SIG-M5 (cell line): ENCODE data around the gene LHPP.

Source experiments
- DNase-seq: peaks from one replicate; lab custom pipeline; 2025; lab: John Stamatoyannopoulos, UW

Gene LHPP

GRCh38 chr10:124521429-124521871 lies 59.8 kb downstream of the LHPP start:
- DNase-seq, result no peak

GRCh38 chr10:124522131-124522932 lies 60.7 kb downstream of the LHPP start:
- no peak for DNase-seq

- no peak for DNase-seq
Observed at GRCh38 chr10:124522933-124523871, 61.6 kb downstream of the LHPP start.

- no peak for DNase-seq
Observed at GRCh38 chr10:124523901-124524300, 62.3 kb downstream of the LHPP start.

GRCh38 chr10:124524991-124525653 lies 63.5 kb downstream of the LHPP start:
- no peak for DNase-seq

DNA sequence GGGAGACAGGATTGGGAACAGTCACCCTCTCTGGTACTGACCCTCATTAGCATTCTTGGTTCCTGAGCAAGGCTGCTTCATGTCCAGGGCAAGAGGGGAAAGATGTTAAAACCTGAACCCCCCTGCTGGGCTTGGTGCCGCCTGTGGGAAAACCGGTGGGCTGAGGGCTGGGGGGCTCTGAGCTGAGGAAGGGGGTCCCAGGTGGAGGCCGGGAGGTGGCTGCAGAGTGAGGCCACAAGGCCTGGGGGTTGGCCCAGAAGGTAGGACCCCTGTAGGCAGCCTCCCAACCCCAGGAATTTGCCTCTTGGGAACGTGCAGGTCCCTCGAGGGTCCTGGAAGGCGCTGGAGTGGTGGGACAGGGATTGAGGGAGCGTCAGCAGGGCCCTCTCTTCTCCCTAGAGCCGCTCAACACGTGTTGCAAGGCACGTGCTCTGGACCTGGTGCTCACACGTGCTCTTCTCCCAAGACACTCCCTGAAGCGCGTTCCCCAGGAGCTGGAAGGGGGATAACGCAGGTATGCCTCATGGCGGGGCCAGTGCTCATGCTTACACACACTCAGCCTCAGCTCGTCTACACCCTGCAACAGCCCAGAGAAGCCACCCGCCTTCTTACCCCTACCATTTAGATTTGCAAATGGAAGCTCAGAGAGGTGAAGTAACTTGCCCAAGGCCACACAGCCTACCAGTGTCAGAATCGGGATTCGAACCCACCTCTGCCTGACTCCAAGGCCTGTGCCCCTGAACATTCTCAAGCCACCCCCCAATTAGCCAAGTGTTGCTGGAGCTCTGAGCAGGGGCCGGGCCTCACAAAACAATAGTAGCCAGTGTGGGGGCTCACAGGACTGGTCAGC lies 64.4 kb downstream of the LHPP start:
- no peak for DNase-seq

DNA sequence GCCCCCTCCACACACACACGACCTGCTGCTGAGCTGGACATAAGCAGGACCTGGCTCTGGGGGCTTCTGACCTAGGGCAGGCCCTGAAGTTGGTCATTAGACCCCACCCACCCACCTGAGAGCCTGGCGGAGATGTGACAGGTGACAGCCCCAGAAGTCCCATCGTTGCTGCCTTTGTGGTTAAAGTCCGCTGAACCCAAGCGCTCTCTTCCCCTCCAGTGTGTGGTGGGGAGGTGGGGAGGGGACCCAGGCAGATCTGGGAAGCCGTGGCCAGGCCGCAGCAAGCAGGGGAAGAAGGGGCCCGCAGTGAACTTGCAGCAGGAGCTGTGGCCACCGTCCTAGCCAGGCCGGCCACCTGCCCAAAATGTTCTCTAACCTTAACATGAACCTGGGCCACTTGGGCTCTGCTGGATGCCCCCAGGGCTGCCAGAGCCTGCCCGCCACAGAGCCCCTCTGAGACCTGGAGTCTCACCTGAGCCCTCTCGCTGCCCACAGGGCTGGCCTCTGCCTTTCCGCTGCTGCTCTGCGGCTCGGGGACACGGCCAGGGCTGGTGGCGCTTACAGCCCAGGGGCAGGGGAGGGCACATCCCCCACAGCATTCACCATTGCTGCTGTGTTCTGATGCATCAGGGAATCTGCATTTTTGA lies 65.1 kb downstream of the LHPP start:
- no peak for DNase-seq

- no peak for DNase-seq
Observed at GRCh38 chr10:124527874-124528395, 66.3 kb downstream of the LHPP start.

GRCh38 chr10:124529661-124530214 lies 68.1 kb downstream of the LHPP start:
- no peak for DNase-seq

GRCh38 chr10:124530215-124530665 lies 68.6 kb downstream of the LHPP start:
- DNase-seq, result no peak

DNA sequence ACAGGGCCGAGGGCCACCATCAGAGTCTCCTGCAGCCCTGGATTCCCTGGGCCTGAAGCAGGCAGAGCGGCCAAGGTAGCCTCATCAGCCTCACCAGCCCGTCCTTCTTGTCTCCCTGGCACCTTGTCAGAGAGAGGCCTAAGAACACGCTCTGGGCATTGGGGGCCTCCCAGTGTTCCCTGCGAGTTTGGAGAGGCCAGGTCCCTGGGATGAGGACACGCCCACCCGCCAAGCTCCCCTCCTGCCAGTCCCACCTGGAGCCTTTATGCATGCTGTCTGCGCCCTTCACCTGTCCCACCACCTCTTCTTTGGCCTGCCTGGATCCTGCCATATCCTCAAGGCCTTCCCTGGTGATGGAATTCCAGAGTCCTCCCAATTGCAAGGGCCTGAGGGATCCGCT lies 69.2 kb downstream of the LHPP start:
- no peak for DNase-seq

- DNase-seq, result no peak
Observed at GRCh38 chr10:124532106-124532641, 70.6 kb downstream of the LHPP start.

DNA sequence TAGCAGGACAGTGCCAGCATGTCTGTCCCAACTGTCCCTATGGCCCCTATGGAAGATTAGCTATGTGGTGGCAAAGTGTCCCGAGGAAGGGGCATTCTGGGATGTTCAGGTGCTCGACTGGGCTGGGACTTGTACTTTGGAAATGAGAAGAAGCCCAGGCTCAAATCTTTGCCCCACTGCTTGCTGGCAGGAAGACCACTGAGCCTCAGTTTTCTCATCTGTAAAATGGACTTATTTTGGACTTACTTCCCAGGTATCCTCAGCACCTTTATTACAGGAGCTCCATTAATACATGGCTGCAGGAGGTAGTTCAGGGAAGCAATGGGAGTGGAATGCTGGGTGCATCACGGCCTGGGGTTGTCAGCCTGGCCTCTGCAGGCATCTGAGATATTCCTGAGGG lies 71.2 kb downstream of the LHPP start:
- DNase-seq, result no peak

GRCh38 chr10:124533266-124533665 lies 71.6 kb downstream of the LHPP start:
- DNase-seq, result no peak

GRCh38 chr10:124534231-124534798 lies 72.7 kb downstream of the LHPP start:
- DNase-seq, result no peak

DNA sequence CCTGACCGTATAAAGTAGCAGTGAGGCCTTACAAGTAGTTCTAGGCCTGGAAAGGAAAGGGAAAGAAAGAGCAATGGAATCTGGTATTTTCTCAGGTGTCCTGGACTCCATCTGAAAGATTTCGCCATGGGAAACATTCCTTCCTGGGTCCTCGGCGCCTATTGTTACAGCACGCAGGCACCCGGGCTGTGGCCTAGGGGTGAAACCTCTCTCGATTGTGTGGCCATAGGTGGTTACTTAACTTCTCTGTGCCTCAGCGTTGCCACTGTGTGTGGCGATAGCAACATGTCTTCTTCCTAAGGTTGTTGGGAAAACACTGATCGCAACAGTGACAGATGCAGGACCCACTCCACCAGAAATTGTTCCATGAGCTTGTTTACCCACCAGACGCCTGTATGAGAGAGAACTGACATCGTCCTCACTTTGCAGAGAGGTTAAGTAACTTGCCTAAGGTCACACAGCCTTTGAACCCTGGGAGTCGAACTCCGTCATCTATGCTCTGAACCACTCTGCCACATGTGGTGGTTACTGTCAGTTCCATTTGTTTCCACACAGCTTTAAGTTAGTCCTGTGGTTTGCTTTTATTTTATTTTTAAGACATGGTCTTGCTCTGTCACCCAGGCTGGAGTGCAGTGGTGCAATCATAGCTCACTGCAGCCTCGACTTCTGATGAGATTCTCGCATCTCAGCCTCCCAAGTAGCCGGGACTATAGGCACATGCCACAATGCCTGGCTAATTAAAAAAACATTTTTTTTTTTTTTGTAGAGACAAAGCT lies 73.4 kb downstream of the LHPP start:
- peak; percentile 19 for DNase-seq

DNA sequence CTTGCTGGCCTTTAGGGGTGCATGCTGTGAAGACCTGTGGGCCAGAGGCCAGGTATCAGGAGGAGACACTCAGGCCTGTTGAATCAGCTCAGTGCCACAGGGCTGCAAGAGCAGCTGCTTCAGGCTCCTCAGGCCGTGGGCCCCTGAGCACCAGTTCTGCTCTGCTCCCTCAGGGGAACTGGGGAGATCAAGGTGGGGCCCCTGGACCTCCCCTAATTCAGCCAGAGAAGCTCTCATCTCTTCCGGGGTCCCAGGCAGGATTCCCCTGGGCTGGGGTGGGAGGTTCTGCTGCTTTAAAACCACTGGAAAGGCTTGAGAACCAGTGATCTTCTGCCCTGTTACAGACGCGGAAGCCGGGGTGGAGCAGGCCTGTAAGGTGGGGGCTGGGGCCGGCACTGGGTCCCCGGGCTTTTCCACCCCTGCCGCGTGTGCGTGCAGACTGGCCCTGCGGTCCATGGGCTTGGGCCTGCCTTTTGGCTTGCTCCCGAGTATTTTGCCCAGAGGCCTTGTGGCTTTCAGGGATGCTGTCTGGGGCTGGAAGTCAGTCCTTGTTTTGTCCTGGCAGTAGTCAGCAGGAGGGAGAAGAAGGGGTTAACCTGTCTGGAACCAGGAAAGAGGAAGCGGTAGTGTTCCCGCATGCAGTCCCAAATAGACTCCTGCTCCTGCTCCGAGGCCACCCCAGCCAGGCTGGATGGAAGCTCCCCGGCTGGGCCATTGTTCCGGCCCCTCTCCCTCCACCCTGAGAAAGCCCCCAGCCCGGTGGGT lies 74.3 kb downstream of the LHPP start:
- DNase-seq, result no peak

DNA sequence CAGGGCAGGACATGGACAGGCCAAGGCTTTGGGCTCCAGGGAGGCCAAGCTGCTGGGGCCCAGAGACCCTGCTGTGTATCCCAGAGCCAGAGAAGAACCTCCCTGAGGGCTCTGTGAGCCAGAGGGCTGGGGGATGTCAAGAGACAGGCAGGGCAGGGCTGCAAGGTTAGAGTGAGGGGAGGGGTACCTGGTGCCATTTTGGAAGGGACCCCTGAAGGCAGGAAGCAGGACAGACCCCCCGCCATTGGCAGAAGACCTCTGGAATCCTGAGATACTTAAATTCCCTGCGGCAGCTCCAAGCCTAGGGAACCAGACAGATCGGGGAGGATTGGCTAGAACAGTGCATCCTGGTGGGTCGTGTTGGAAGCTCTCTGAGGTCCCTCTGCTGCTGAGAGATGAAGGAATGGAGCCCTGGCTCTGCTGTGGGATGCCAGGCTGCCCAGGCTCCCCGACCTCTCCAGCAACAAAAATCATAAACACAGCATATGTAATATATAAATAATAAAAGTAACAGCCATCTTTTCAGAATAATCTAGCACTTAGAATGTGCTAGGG lies 75.0 kb downstream of the LHPP start:
- DNase-seq, result no peak
